HG03066 (cell line): ENCODE data around the gene FCSK.
A peak's percentile ranks its signal among the peaks of the same experiment; 100 is the strongest.
"Not testable (repeated sequence)": the region's sequence is repeated elsewhere in the genome, so short reads cannot be mapped to it uniquely, and the experiment has no call there.

Source experiments
- ATAC-seq: cut with Tn5 transposase; IDR thresholded peaks from one replicate; pipeline ENCODE4 v1.9.1; 2021; ENCODE audit warnings: low read depth; ENCODE audit not compliant: unreplicated experiment

Gene FCSK

GRCh38 chr16:70522216-70523075 lies 68.1 kb downstream of the FCSK start:
- no peak for ATAC-seq

GRCh38 chr16:70523076-70523742 lies 68.8 kb downstream of the FCSK start, which contains the start of gene COG4:
Gene COG4 (minus strand): TSS chr16:70523554. CDS start chr16:70523543, 11 bp downstream.
- ATAC-seq: peak; percentile 58

GRCh38 chr16:70523743-70524398 lies 69.5 kb downstream of the FCSK start, which contains the start of gene SF3B3:
Gene SF3B3 (plus strand): TSS chr16:70523816. CDS start chr16:70526657, 2,841 bp downstream.
- ATAC-seq: no peak

GRCh38 chr16:70524399-70524825 lies 70.0 kb downstream of the FCSK start:
- ATAC-seq: not testable (repeated sequence)

- no peak for ATAC-seq
These were observed 72.0 kb downstream of the FCSK start for GRCh38 chr16:70526403-70526802.

- ATAC-seq: no peak
These were observed 73.1 kb downstream of the FCSK start for GRCh38 chr16:70527315-70527996.

- no peak for ATAC-seq
These were observed 74.8 kb downstream of the FCSK start for GRCh38 chr16:70529051-70529777.
